ENCODE measurements around the gene RNF26. TPM values are rescaled to one million over a fixed set of nuclear protein-coding genes. Genes with fewer than 3 reads are reported as not detected.

The RNF26 gene
- total and polyA plus RNA-seq, 2 of the 13 experiments (the other 11 are each of a cell fraction or from before 2014, with no cell fraction given), result 11.9 to 26.3 TPM

GRCh38 chr11:119297938-119298337 is 36.4 kb upstream of the RNF26 start:
- Histone ChIP-seq H3K4me1 (ENCODE audit: insufficient read depth, low read length) (no peaks in the 10 kb centered on the region), H3K79me2 (ENCODE audit: insufficient read depth, low read length) (no peaks in the 10 kb centered on the region), H2AFZ (ENCODE audit: low read length) (no peak overlapping the region), H4K20me1 (ENCODE audit: insufficient read depth, low read length) (no peaks in the 10 kb centered on the region), H3K9me3 (ENCODE audit: low read length) (no peaks in the 10 kb centered on the region), H3K36me3 (replicated peaks in 1 of 2; ENCODE audit: control insufficient read depth in 1 of 2, insufficient read depth in 2 of 2, low read length in 2 of 2) (peaks cover 15 to 45% of the 10 kb centered on the region in 2 experiments), H3K4me3 (replicated peaks in 1 of 3; ENCODE audit: insufficient read depth in 1 of 3, low read depth in 2 of 3, low read length in 3 of 3) (no peak overlapping the region), H3K27ac (ENCODE audit: extremely low read length, insufficient read depth, low read length) (no peak overlapping the region), H3K27me3 (ENCODE audit: control insufficient read depth in 1 of 2, insufficient read depth in 2 of 2, low read length in 2 of 2) (no peaks in the 10 kb centered on the region), H3K4me2 (ENCODE audit: low read depth, low read length) (no peak overlapping the region), H3K9ac (ENCODE audit: insufficient read depth, low read depth, low read length) (no peak overlapping the region)
- no peak for ATAC-seq
- no peak for FAIRE-seq
- ChIA-PET POLR2A (no interaction called here), CTCF (ENCODE audit: low intra/inter-chr PET ratio, low total read pairs) (no interaction called here)
- no peak for TF ChIP-seq ZNF263 (CRISPR knock-in tag; IDR thresholded peaks at IDR 0.05)
- TF ChIP-seq, protein P1, sequence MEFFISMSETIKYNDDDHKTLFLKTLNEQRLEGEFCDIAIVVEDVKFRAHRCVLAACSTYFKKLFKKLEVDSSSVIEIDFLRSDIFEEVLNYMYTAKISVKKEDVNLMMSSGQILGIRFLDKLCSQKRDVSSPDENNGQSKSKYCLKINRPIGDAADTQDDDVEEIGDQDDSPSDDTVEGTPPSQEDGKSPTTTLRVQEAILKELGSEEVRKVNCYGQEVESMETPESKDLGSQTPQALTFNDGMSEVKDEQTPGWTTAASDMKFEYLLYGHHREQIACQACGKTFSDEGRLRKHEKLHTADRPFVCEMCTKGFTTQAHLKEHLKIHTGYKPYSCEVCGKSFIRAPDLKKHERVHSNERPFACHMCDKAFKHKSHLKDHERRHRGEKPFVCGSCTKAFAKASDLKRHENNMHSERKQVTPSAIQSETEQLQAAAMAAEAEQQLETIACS (CRISPR knock-in tag; IDR thresholded peaks at IDR 0.05), result no peak
- TF ChIP-seq ETS1 (CRISPR knock-in tag; IDR thresholded peaks at IDR 0.05), result no peak
- TF ChIP-seq ZNF558 (CRISPR knock-in tag; IDR thresholded peaks at IDR 0.05; ENCODE audit: borderline replicate concordance), result no peak
- no peak for TF ChIP-seq ZNF326 (CRISPR knock-in tag; IDR thresholded peaks at IDR 0.05; ENCODE audit: borderline replicate concordance)
- TF ChIP-seq, protein P2, sequence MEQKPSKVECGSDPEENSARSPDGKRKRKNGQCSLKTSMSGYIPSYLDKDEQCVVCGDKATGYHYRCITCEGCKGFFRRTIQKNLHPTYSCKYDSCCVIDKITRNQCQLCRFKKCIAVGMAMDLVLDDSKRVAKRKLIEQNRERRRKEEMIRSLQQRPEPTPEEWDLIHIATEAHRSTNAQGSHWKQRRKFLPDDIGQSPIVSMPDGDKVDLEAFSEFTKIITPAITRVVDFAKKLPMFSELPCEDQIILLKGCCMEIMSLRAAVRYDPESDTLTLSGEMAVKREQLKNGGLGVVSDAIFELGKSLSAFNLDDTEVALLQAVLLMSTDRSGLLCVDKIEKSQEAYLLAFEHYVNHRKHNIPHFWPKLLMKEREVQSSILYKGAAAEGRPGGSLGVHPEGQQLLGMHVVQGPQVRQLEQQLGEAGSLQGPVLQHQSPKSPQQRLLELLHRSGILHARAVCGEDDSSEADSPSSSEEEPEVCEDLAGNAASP (CRISPR knock-in tag; IDR thresholded peaks at IDR 0.05; ENCODE audit: borderline replicate concordance), result no peak
- no peak for TF ChIP-seq ELF1 (CRISPR knock-in tag; IDR thresholded peaks at IDR 0.05)
- no peak for TF ChIP-seq FOXA1 (IDR thresholded peaks at IDR 0.05)
- TF ChIP-seq FOXA1 (CRISPR knock-in tag; IDR thresholded peaks at IDR 0.05), result no peak
- TF ChIP-seq ZSCAN25 (CRISPR knock-in tag; IDR thresholded peaks at IDR 0.05), result no peak
- TF ChIP-seq ZFP1 (CRISPR knock-in tag; IDR thresholded peaks at IDR 0.05), result no peak
- no peak for TF ChIP-seq HNF4A (CRISPR knock-in tag; IDR thresholded peaks at IDR 0.05)
- no peak for TF ChIP-seq SALL2 (CRISPR knock-in tag; IDR thresholded peaks at IDR 0.05)
- no peak for TF ChIP-seq ZNF724P (CRISPR knock-in tag; IDR thresholded peaks at IDR 0.05; ENCODE audit: borderline replicate concordance)
- no peak for DNase-seq (ENCODE audit: low spot score)
- in situ Hi-C loops (cut with HindIII; ENCODE audit: extremely low pct_ligation_motif_present, low pct_unique_long_range_greater_than_20kb), result no loop called here
- 81% methylated on average over 3 of the region's 3 CpGs for WGBS (ENCODE audit: low lambda C conversion rate)
- no TSS peak for BruUV-seq (replicated peaks)
- intact Hi-C loops (cut with micrococcal nuclease; ENCODE audit: unreplicated experiment), result no loop called here
